ENCODE results near the gene GLRX3.

DNA sequence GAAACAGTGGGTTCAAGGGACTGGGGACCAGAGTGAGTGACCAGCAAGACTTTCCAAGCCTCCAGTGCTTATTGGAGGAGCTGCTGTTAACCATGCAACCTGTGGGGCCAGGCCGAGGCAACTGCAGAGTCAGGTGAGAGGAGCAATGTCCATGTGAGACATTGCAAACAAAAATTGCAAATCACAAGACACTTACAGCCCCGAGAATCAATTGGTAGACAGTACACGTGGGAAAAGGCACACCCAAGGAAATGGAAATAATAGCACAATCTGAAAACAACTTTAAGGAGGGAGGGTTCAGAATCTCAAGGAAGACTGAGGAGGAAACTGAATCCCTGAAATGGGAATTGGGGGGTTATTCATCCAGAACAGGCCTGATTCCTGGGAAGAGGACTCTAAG, 72.6 kb downstream of the GLRX3 start:
- no peak for TF ChIP-seq ZNF140 (tag by site-specific recombination; IDR thresholded peaks at IDR 0.05)
- TF ChIP-seq, protein P1, sequence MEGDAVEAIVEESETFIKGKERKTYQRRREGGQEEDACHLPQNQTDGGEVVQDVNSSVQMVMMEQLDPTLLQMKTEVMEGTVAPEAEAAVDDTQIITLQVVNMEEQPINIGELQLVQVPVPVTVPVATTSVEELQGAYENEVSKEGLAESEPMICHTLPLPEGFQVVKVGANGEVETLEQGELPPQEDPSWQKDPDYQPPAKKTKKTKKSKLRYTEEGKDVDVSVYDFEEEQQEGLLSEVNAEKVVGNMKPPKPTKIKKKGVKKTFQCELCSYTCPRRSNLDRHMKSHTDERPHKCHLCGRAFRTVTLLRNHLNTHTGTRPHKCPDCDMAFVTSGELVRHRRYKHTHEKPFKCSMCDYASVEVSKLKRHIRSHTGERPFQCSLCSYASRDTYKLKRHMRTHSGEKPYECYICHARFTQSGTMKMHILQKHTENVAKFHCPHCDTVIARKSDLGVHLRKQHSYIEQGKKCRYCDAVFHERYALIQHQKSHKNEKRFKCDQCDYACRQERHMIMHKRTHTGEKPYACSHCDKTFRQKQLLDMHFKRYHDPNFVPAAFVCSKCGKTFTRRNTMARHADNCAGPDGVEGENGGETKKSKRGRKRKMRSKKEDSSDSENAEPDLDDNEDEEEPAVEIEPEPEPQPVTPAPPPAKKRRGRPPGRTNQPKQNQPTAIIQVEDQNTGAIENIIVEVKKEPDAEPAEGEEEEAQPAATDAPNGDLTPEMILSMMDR (tag by site-specific recombination; IDR thresholded peaks at IDR 0.05): no peak
- no peak for TF ChIP-seq ZNF658 (tag by site-specific recombination; IDR thresholded peaks at IDR 0.05)
- TF ChIP-seq ZNF16 (tag by site-specific recombination; IDR thresholded peaks at IDR 0.05; ENCODE audit: low read depth): no peak
- TF ChIP-seq, protein P2, sequence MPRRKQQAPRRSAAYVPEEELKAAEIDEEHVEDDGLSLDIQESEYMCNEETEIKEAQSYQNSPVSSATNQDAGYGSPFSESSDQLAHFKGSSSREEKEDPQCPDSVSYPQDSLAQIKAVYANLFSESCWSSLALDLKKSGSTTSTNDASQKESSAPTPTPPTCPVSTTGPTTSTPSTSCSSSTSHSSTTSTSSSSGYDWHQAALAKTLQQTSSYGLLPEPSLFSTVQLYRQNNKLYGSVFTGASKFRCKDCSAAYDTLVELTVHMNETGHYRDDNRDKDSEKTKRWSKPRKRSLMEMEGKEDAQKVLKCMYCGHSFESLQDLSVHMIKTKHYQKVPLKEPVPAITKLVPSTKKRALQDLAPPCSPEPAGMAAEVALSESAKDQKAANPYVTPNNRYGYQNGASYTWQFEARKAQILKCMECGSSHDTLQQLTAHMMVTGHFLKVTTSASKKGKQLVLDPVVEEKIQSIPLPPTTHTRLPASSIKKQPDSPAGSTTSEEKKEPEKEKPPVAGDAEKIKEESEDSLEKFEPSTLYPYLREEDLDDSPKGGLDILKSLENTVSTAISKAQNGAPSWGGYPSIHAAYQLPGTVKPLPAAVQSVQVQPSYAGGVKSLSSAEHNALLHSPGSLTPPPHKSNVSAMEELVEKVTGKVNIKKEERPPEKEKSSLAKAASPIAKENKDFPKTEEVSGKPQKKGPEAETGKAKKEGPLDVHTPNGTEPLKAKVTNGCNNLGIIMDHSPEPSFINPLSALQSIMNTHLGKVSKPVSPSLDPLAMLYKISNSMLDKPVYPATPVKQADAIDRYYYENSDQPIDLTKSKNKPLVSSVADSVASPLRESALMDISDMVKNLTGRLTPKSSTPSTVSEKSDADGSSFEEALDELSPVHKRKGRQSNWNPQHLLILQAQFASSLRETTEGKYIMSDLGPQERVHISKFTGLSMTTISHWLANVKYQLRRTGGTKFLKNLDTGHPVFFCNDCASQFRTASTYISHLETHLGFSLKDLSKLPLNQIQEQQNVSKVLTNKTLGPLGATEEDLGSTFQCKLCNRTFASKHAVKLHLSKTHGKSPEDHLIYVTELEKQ (tag by site-specific recombination; IDR thresholded peaks at IDR 0.05; ENCODE audit: borderline replicate concordance): no peak
- TF ChIP-seq ZNF157 (tag by site-specific recombination; IDR thresholded peaks at IDR 0.05): no peak
- TF ChIP-seq OVOL3 (tag by site-specific recombination; IDR thresholded peaks at IDR 0.05): no peak
